Neural cell (in vitro differentiated cells): ENCODE data around the gene ZNF276.

Experiments used
- EZH2 ChIP-seq: fragments of 200-600, 300-800 bp; shearing (Covaris generic), sonication (generic); IDR thresholded peaks from 2 replicates; pipeline ENCODE4 v1.6.1; 2014; ENCODE audit warnings: antibody characterized with exemption, low read length, borderline replicate concordance, mild to moderate bottlenecking; ENCODE audit not compliant: insufficient read depth, poor library complexity, severe bottlenecking
- TAF1 ChIP-seq: IDR thresholded peaks from 2 replicates; pipeline ENCODE4 v1.6.1; 2012; ENCODE audit warnings: low read depth
- TF ChIP-seq, protein P1 (sequence below): fragments of 450-650 bp; IDR thresholded peaks from 2 replicates; pipeline ENCODE4 v1.5.1; 2014; ENCODE audit warnings: antibody characterized with exemption, mild to moderate bottlenecking, moderate library complexity; ENCODE audit not compliant: poor library complexity, severe bottlenecking
- TF ChIP-seq, protein P2 (sequence below): IDR thresholded peaks from 2 replicates; pipeline ENCODE4 v1.6.1; 2012; ENCODE audit warnings: borderline replicate concordance

DNA sequence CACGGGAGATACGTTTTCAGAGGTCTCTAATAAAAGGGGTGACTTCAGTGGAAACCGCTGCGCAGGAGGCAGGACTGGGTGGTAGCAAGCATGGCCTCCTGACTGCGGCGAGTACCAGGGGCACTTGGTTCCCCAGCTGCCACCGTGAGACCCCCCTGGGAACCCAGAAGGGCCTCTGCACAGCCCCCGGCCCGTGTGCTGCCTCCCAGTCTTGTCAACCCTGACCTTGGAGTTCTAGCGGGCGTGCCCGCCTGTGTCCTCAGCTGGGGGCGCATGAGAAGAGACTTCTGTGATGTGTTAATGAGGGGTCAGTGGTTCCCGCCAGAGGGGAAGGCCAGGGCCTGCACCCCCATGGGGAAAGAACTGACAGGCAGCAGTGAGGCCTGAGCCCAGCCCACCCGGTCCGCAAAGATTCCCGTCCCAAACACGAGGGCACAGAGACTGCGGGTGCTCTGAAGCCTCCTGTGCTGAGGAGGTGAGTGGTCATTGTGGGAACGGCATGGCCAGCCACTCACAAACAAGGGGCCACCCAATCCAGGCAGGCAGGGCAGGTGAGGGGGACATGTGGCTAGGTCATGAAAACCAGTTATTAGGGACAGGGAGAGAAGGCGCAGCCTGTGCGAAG, 9.4 kb downstream of the ZNF276 start:
- TF ChIP-seq, protein P1, sequence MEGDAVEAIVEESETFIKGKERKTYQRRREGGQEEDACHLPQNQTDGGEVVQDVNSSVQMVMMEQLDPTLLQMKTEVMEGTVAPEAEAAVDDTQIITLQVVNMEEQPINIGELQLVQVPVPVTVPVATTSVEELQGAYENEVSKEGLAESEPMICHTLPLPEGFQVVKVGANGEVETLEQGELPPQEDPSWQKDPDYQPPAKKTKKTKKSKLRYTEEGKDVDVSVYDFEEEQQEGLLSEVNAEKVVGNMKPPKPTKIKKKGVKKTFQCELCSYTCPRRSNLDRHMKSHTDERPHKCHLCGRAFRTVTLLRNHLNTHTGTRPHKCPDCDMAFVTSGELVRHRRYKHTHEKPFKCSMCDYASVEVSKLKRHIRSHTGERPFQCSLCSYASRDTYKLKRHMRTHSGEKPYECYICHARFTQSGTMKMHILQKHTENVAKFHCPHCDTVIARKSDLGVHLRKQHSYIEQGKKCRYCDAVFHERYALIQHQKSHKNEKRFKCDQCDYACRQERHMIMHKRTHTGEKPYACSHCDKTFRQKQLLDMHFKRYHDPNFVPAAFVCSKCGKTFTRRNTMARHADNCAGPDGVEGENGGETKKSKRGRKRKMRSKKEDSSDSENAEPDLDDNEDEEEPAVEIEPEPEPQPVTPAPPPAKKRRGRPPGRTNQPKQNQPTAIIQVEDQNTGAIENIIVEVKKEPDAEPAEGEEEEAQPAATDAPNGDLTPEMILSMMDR: no peak
- TF ChIP-seq, protein P2, sequence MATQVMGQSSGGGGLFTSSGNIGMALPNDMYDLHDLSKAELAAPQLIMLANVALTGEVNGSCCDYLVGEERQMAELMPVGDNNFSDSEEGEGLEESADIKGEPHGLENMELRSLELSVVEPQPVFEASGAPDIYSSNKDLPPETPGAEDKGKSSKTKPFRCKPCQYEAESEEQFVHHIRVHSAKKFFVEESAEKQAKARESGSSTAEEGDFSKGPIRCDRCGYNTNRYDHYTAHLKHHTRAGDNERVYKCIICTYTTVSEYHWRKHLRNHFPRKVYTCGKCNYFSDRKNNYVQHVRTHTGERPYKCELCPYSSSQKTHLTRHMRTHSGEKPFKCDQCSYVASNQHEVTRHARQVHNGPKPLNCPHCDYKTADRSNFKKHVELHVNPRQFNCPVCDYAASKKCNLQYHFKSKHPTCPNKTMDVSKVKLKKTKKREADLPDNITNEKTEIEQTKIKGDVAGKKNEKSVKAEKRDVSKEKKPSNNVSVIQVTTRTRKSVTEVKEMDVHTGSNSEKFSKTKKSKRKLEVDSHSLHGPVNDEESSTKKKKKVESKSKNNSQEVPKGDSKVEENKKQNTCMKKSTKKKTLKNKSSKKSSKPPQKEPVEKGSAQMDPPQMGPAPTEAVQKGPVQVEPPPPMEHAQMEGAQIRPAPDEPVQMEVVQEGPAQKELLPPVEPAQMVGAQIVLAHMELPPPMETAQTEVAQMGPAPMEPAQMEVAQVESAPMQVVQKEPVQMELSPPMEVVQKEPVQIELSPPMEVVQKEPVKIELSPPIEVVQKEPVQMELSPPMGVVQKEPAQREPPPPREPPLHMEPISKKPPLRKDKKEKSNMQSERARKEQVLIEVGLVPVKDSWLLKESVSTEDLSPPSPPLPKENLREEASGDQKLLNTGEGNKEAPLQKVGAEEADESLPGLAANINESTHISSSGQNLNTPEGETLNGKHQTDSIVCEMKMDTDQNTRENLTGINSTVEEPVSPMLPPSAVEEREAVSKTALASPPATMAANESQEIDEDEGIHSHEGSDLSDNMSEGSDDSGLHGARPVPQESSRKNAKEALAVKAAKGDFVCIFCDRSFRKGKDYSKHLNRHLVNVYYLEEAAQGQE: no peak
- TF ChIP-seq TAF1 (no peak), EZH2 (no peak)
